ENCODE results near the gene EEF1AKMT3. TPM values are rescaled to one million over a fixed set of nuclear protein-coding genes. Genes with fewer than 3 reads are reported as not detected.

The EEF1AKMT3 gene
- total and polyA plus RNA-seq, 4 donors, result 3.6 to 11.5 (median 5.9) TPM

DNA sequence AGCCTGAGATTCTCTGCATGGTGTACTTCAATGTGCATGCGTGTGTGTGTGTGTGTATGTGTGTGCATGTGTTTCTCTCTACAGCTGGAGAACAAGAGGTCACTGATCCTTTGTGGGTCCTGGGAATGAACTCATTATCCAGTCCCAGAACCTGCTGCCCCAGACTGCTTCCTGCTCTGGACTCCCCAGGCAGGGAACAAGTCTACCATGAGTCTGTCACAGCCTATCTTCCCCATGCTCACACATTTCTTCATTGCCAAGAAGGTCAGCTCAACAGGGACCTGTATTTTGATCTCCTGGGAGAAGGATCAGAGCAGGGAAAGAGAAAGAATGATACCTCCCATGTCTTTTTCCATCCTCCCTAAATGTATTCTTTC is 31.0 kb upstream of the EEF1AKMT3 start:
- Histone ChIP-seq H3K9me3 (ENCODE audit: control insufficient read depth in 4 of 4, insufficient read depth in 3 of 4, low read length in 3 of 4) (no peaks in the 10 kb centered on the region), H3K4me3 (no peak overlapping the region), H3K27ac (ENCODE audit: low read depth in 1 of 2, low read length in 1 of 2) (no peak overlapping the region), H3K27me3 (ENCODE audit: control insufficient read depth in 3 of 3, insufficient read depth in 3 of 3, low read length in 2 of 3) (peaks cover 0 to 53% (median 45%) of the 10 kb centered on the region in 3 donors), H3K4me1 (ENCODE audit: control insufficient read depth in 5 of 5, insufficient read depth in 5 of 5, low read length in 5 of 5) (peaks cover 4 to 15% (median 6%) of the 10 kb centered on the region in 5 donors), H3K36me3 (ENCODE audit: control insufficient read depth in 4 of 4, insufficient read depth in 4 of 4, low read length in 4 of 4) (peaks cover 0 to 3% (median under 1%) of the 10 kb centered on the region in 4 donors), H3K9ac (ENCODE audit: insufficient read depth in 1 of 2, low read length in 2 of 2) (no peak overlapping the region)
- ATAC-seq (ENCODE audit: insufficient read depth, low FRiP score), result no peak
- no peak for DNase-seq
- TF ChIP-seq, protein P1, sequence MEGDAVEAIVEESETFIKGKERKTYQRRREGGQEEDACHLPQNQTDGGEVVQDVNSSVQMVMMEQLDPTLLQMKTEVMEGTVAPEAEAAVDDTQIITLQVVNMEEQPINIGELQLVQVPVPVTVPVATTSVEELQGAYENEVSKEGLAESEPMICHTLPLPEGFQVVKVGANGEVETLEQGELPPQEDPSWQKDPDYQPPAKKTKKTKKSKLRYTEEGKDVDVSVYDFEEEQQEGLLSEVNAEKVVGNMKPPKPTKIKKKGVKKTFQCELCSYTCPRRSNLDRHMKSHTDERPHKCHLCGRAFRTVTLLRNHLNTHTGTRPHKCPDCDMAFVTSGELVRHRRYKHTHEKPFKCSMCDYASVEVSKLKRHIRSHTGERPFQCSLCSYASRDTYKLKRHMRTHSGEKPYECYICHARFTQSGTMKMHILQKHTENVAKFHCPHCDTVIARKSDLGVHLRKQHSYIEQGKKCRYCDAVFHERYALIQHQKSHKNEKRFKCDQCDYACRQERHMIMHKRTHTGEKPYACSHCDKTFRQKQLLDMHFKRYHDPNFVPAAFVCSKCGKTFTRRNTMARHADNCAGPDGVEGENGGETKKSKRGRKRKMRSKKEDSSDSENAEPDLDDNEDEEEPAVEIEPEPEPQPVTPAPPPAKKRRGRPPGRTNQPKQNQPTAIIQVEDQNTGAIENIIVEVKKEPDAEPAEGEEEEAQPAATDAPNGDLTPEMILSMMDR (IDR thresholded peaks at IDR 0.05; ENCODE audit: control extremely low read depth, extremely low read depth), result no peak
- WGBS, 2 donors, result 18 to 58% methylated on average over 1 of the region's 1 CpG

- ATAC-seq (ENCODE audit: insufficient read depth, low FRiP score) (no peak), DNase-seq (no peak)
- H3K9me3 ChIP-seq (ENCODE audit: control insufficient read depth in 4 of 4, insufficient read depth in 3 of 4, low read length in 3 of 4), result no peaks in the 10 kb centered on the region
- H3K27me3 ChIP-seq (ENCODE audit: control insufficient read depth in 3 of 3, insufficient read depth in 3 of 3, low read length in 2 of 3), result peaks cover 0 to 46% (median 39%) of the 10 kb centered on the region in 3 donors
- TF ChIP-seq, protein P1 (IDR thresholded peaks at IDR 0.05; ENCODE audit: control extremely low read depth, extremely low read depth), result peak; percentile 13
- WGBS, 2 donors, result 29 to 43% methylated on average over 14 of the region's 14 CpGs
- no peak overlapping the region for H3K27ac ChIP-seq (ENCODE audit: low read depth in 1 of 2, low read length in 1 of 2)
- no peak overlapping the region for H3K9ac ChIP-seq (ENCODE audit: insufficient read depth in 1 of 2, low read length in 2 of 2)
- peaks cover under 1 to 10% (median 2%) of the 10 kb centered on the region in 4 donors for H3K36me3 ChIP-seq (ENCODE audit: control insufficient read depth in 4 of 4, insufficient read depth in 4 of 4, low read length in 4 of 4)
- no peak overlapping the region for H3K4me3 ChIP-seq
- H3K4me1 ChIP-seq (ENCODE audit: control insufficient read depth in 5 of 5, insufficient read depth in 5 of 5, low read length in 5 of 5), result peaks cover 4 to 15% (median 6%) of the 10 kb centered on the region in 5 donors
These were observed 30.3 kb upstream of the EEF1AKMT3 start for GRCh38 chr12:57741844-57742738.

- WGBS, 2 donors, result 78 to 90% methylated on average over 2 of the region's 2 CpGs
- TF ChIP-seq, protein P1 (IDR thresholded peaks at IDR 0.05; ENCODE audit: control extremely low read depth, extremely low read depth), result no peak
- Histone ChIP-seq H3K4me3 (no peak overlapping the region), H3K27me3 (ENCODE audit: control insufficient read depth in 3 of 3, insufficient read depth in 3 of 3, low read length in 2 of 3) (peaks cover 0 to 38% (median 35%) of the 10 kb centered on the region in 3 donors), H3K9me3 (ENCODE audit: control insufficient read depth in 4 of 4, insufficient read depth in 3 of 4, low read length in 3 of 4) (no peaks in the 10 kb centered on the region), H3K36me3 (ENCODE audit: control insufficient read depth in 4 of 4, insufficient read depth in 4 of 4, low read length in 4 of 4) (peaks cover 4 to 19% (median 10%) of the 10 kb centered on the region in 4 donors), H3K27ac (ENCODE audit: low read depth in 1 of 2, low read length in 1 of 2) (no peak overlapping the region), H3K4me1 (ENCODE audit: control insufficient read depth in 5 of 5, insufficient read depth in 5 of 5, low read length in 5 of 5) (peaks cover 0 to 12% (median 4%) of the 10 kb centered on the region in 5 donors), H3K9ac (ENCODE audit: insufficient read depth in 1 of 2, low read length in 2 of 2) (no peak overlapping the region)
- DNase-seq (no peak), ATAC-seq (ENCODE audit: insufficient read depth, low FRiP score) (no peak)
These were observed 28.6 kb upstream of the EEF1AKMT3 start for GRCh38 chr12:57743769-57744168.

Measured in lung (tissue), 12 donors.